NCI-H748 (cell line): Measurements from ENCODE around the gene RIMBP3C.
"Not testable (repeated sequence)": the region's sequence is repeated elsewhere in the genome, so short reads cannot be mapped to it uniquely, and the experiment has no call there.

Source experiments
- DNase-seq: peaks from one replicate; lab custom pipeline; 2025; ENCODE audit not compliant: unreplicated experiment; lab: John Stamatoyannopoulos, UW

RIMBP3C gene

DNA sequence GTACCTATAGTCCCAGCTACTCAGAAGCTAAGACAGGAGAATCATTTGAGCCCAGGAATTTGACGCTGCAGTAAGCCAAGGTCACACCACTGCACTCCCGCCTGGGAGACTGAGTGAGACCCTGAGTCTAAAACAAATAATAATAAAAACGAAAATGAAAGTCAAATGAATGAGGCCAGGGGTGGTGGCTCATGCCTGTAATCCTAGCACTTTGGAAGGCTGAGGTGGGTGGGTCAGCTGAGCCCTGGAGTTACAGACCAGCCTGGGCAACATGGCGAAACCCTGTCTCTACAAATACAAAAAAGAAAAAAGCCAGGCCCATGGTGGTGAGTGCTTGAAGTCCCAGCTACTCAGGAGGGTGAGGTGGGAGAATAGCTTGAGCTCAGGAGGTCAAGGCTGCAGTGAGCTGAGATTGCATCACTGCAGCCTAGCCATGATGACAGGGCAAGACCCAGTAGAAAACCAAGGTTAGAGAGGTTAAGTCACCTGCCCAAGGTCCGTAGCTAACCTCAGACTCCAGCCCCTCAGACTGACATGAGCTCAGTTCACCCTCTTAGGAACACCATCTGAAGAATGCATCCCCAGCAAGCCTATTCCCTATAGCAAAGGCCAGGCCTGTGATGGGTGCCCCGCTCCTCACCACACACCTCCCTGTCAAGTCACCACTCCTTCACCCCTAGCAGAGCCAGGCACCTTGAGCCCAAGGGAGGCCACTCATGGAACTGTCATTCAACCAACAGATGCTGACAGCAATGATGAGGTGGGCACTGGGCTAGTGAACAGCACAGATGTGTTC lies 24.4 kb downstream of the RIMBP3C start:
- not testable (repeated sequence) for DNase-seq

DNA sequence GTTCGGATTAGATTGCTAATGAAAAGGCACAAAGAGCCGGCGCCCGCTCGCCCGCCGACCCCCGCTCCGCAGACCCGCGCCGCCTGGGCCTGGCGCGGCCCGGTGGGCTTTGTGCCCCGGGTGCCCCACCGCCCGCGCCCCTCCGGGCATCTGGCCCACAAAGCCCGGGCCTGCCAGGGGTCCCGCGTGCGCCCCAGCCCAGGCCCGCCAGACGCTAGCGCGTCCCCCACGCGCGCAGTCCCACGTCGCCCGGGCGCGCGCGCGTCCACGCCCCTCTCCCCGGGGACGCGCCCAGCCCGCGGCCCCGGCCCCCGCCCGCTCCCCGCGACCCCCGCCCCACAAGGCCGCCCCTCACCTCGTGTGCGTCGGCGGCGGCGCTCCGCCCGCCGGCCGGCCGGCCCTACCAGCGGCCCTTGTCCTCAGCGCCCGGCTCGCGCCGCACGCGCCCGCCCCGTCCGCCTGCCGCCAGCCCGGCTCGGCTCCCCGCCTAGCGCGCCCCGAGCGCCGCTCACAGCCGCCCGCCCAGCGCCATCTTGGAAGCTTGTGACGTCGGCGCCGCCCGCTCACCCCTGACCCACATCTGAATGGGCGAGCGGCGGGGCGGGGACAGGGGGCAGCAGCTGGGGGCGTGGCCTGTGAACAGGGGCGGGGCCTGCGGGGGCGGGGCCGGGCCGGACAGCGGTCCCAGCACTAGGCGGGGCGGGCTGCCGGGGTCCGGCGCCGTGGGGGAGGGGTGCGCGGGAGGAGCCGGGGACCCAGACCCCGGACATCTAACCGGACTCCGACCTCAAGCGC lies 34.1 kb downstream of the RIMBP3C start:
- DNase-seq = not testable (repeated sequence)

DNA sequence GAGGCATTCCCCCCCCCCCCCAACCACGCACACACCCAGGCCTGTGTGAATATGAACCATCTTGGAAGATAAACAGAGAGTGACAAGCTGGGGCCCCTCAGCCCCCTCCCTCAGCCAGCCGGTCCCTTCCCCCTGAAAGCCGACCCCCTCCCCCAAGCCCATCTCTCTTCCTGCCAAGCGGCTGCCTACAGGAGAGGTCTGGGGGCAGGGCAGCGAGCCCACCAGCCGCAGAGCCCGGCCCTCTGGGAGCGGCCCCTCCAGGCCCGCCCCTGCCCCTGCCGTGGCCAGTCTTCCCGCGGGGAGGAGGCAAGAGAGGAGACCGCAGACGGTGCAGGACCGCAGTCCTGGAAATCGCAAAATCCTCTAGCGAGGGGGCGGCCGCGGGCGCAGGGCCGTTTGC lies 34.7 kb downstream of the RIMBP3C start:
- not testable (repeated sequence) for DNase-seq

DNA sequence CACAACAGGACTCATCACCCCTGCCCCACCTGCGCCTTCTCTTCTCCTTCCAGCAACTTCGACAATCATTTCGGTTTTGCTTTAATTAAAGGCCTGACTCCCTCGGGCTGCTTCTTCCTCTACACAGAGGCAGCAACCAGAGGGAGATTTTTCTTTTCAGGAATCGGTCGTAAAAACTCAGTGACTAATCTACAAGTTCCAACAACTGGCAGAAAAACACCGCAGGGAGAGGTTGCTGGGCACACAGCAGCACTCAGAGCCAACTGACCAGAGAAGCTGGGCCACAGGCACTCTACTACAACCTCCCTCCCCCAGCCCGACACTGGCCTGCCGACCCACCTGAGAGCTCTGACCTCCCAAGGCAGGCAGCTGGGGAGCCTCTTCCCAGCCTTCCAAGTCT lies 36.0 kb downstream of the RIMBP3C start:
- not testable (repeated sequence) for DNase-seq

DNA sequence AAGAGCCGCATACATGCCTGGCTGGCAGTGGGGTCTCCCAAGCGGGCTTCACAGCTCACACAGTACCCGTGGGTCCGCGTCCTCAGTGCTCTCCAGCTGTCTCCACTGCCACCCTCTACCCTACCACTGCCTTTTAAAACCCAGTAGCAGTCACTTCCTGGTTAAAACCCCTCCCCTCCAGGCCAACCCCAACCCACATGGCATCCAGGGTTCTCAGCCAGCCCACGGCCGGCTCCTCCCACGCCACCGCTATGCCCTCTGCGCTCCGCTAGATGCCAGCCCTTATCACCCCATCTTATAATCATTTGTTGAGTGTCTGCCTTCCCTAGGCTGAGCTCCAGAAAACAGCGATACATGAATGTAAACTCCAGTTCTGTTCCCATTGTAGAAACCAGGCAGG lies 37.1 kb downstream of the RIMBP3C start:
- not testable (repeated sequence) for DNase-seq

DNA sequence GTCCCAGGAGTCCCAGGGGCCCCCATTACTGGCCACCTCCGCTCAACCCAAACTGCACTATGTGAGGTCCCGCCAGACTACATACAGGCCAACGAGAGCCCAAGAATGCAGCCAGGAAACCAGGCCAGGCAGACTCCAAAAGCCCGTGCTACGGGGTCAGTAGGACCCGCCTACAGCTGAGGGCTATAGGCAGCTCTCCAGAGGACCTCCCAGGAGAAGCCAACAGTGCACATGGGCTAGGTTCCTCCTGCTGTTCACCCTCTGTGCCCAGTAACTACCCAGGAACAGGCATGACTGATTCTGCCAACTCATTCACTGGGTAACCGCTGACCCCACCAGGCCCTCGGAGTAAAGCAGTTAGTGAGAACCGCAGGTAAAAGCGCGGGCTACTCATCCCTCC lies 39.2 kb downstream of the RIMBP3C start:
- not testable (repeated sequence) for DNase-seq

DNA sequence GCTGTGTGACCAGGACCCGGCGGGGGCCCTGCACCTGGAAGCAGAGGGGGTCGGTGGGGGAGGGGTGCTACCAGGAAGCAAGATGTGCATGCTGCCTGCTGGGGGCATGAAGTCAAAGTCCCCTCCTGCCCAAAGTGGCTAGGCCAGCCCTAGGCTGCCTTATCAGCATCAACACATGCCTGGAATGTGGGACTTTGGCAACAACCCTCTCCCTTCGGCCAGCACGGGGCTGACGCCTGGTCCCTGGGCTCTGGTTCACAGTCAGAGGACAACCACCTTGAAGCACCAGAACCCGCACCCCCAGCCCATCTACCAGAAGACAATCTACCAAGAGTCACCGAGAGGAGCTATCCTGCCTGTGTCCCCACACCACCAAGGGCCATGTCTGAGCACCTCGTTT lies 40.9 kb downstream of the RIMBP3C start:
- not testable (repeated sequence) for DNase-seq

DNA sequence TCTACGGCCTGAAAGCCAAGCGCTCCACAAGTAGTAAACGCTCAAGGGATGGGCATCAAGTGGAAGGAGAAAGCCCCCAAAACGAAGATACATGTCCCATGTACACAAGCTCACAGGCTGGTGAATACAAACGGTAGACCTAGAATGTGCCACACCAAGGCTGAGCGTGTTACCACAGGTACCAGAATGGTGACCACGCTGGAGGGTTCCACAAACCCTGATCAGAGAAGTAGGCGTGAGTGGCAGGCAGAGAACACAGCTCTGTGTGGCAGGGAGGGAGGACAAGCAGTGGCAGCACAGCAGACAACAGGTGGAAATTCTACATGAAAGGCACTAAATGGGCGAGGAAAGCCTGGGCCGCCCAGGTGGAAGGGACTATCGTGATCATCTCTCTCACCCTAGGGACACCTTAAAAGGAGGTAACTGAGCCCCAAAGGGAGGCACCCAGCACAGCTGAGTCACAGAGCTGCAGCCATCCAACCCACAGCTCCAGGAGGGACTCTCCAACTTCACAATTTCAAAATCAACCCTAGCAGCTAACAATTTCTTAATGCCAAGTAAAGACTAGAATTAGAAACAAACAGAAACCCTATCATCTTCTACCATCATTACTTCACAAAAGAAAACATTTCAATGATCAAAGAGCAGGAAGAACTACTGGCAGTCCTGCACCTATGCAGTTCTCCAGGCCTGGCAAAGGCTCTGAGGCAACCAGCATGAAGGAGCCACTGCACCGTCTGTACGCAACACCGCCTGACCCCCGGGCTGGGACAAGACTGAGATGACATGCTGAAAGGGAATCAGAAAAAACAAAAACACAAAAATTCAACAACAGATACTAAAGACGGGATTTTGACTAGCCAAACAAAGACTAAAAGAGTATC lies 51.4 kb downstream of the RIMBP3C start:
- not testable (repeated sequence) for DNase-seq

DNA sequence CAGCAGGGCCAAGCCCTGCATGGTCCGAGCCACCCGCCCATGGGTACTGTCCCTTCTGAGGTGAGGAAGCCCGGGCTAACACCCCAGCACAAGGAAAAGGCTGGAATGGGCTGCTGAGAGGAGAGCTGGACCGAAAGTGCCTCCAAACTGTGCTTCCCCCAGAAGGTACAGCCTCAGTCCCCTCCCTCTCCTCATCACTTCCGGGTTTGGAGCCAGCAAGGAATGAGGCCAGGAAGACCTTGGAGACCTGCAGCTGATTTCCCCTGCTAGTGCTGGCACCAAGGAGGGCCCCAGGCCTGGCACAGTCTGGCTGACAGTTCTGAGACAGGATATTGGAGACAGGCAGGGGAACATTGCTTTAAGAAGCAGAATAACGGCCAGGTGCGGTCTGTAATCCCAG lies 52.8 kb downstream of the RIMBP3C start:
- not testable (repeated sequence) for DNase-seq

DNA sequence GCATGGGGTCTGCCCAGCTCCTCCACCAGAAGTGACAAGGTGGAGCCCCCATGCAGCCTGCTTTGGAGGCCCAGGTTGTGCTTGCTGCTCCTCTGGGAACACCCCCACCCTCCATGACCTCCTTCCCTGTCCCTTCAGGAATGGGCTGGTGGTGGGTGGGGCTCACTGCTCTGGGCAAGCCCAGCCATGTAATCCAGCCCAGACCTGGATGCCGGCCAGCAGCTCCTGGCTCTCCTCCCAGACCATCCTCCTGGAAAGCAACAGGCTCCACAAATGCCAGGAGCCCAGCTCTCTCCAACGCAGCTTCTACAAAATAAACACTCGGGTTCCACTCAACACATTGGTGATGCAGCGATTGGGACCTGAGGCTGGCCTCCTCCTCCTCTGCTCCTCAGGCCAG lies 53.3 kb downstream of the RIMBP3C start:
- not testable (repeated sequence) for DNase-seq
